K562 (cell line): Measurements from ENCODE around the gene AQP2. TPM values are rescaled to one million over a fixed set of nuclear protein-coding genes. Genes with fewer than 3 reads are reported as not detected.

Experiments
- ATAC-seq: fragments of 200-7000 bp; cut with Tn5 transposase; 3 replicates; pipeline ENCODE4 v1.9.1; 2020; ENCODE audit warnings: moderate library complexity
- BruUV-seq: library from RNA; stranded (reverse); fragments of 400-500 nt; replicated peaks from 2 replicates; lab custom pipeline; 2021; lab: Mats Ljungman, UMichigan
- CTCF ChIA-PET: fragments of 300-600 bp; formaldehyde crosslinking; extraction: SDS; loops from one replicate; lab custom pipeline; 2021; ENCODE audit warnings: low intra/inter-chr PET ratio; lab: Yijun Ruan, JAX
- POLR2A ChIA-PET: fragments of 300-600, 350-650 bp; sonication (Branson Sonifier 250); formaldehyde crosslinking; extraction: SDS; loops from one replicate; lab custom pipeline; 2021; ENCODE audit warnings: antibody characterized with exemption, inconsistent platforms; lab: Yijun Ruan, JAX
- DNase-seq, 4 experiments: peaks; one replicate each; pipeline versions ENCODE4 v3.0.0 to v3.0.0-alpha.2; 2011 to 2018; ENCODE audit warnings: low spot score in 3 of 4, mixed read lengths in 3 of 4; ENCODE audit errors: extremely low read depth in 1 of 4
- FAIRE-seq: peaks from 2 replicates; lab custom pipeline; 2011; peaks lifted over from hg19 to GRCh38; lab: Jason Lieb, UNC
- H2AFZ ChIP-seq: 2 replicates; pipeline ENCODE4 v1.6.0; 2011; ENCODE audit warnings: low read depth, low read length, control low read depth, inconsistent platforms
- H3K27ac ChIP-seq: fragments of 200-600 bp; 3 replicates; pipeline ENCODE4 v1.8.0; 2011; ENCODE audit warnings: low read depth, mild to moderate bottlenecking, control low read depth, inconsistent platforms, low read length, moderate library complexity, mixed read lengths; ENCODE audit errors: extremely low read depth
- H3K27me3 ChIP-seq, 2 experiments: fragments of 300-600 bp in 1 of 2; 2 replicates in 1 of 2; 3 replicates in 1 of 2; pipeline versions ENCODE4 v1.6.0 to v1.8.0; 2011; ENCODE audit warnings: inconsistent platforms in 2 of 2, low read length in 2 of 2, mild to moderate bottlenecking in 1 of 2, mixed read lengths in 1 of 2, moderate library complexity in 1 of 2; ENCODE audit not compliant: control insufficient read depth in 2 of 2, insufficient read depth in 2 of 2
- H3K36me3 ChIP-seq: fragments of 300-600 bp; 3 replicates; pipeline ENCODE4 v1.8.0; 2011; ENCODE audit warnings: mild to moderate bottlenecking, low read length, inconsistent platforms; ENCODE audit not compliant: control insufficient read depth, insufficient read depth
- H3K4me1 ChIP-seq, 2 experiments: fragments of 200-600 bp in 1 of 2; replicated peaks in 1 of 2; 2 replicates in 1 of 2; 3 replicates in 1 of 2; pipeline versions ENCODE4 v1.5.1 to v1.8.0; 2011; ENCODE audit warnings: inconsistent platforms in 2 of 2, low read length in 2 of 2, mild to moderate bottlenecking in 1 of 2, mixed read lengths in 1 of 2, moderate library complexity in 1 of 2; ENCODE audit not compliant: control insufficient read depth in 2 of 2, insufficient read depth in 2 of 2
- H3K4me2 ChIP-seq: 2 replicates; pipeline ENCODE4 v1.6.1; 2011; ENCODE audit warnings: low read length, control low read depth, inconsistent platforms, mixed read lengths; ENCODE audit not compliant: insufficient read depth
- H3K4me3 ChIP-seq: fragments of 200-600 bp; sonication (generic), shearing (Covaris generic); 2 replicates; pipeline ENCODE4 v1.5.1; 2016; ENCODE audit warnings: control low read depth, inconsistent platforms
- H3K79me2 ChIP-seq: fragments of 200-600 bp; 3 replicates; pipeline ENCODE4 v1.8.0; 2011; ENCODE audit warnings: low read length, inconsistent platforms; ENCODE audit not compliant: control insufficient read depth, insufficient read depth
- H3K9ac ChIP-seq, 2 experiments: 2 replicates each; pipeline versions ENCODE4 v1.6.0 to v1.6.1; 2011; ENCODE audit warnings: low read depth in 2 of 2, low read length in 2 of 2, control low read depth in 1 of 2, inconsistent platforms in 1 of 2, mild to moderate bottlenecking in 1 of 2, mixed read lengths in 1 of 2; ENCODE audit not compliant: insufficient read depth in 1 of 2
- H3K9me1 ChIP-seq: one replicate; pipeline ENCODE4 v1.6.0; 2011; ENCODE audit warnings: inconsistent platforms, mild to moderate bottlenecking, low read length, moderate library complexity; ENCODE audit not compliant: control insufficient read depth, insufficient read depth
- H3K9me3 ChIP-seq: replicated peaks from 2 replicates; pipeline ENCODE4 v1.5.1; 2011; ENCODE audit warnings: low read depth, low read length, inconsistent platforms; ENCODE audit not compliant: control insufficient read depth, insufficient read depth
- H4K20me1 ChIP-seq: replicated peaks from 2 replicates; pipeline ENCODE4 v1.6.1; 2011; ENCODE audit warnings: low read length, inconsistent platforms, mixed read lengths; ENCODE audit not compliant: control insufficient read depth, insufficient read depth
- HEY1 ChIP-seq: fragments of 250-450 bp; sonication (Bioruptor Pico); IDR thresholded peaks from 2 replicates; pipeline ENCODE4 v1.5.0; 2020; ENCODE audit warnings: mild to moderate bottlenecking, moderate library complexity, borderline replicate concordance
- WGBS: fragments of 100-300 bp; shearing (Covaris generic); methylation state at CpG from one replicate; pipeline ENCODE4 v1.1.6; 2016; ENCODE audit warnings: low coverage, mixed read lengths; ENCODE audit not compliant: insufficient coverage; ENCODE audit errors: missing lambda C conversion rate; 5-methylcytosine and 5-hydroxymethylcytosine counted together
- in situ Hi-C: fragments of 300-500 bp; cut with MboI; formaldehyde crosslinking; loops from 4 replicates; pipeline ENCODE4 v1.15.0; 2018; ENCODE audit warnings: inconsistent platforms, mixed read lengths
- intact Hi-C: fragments of 100-400 bp; cut with micrococcal nuclease; formaldehyde crosslinking; loops from 2 replicates; pipeline ENCODE4 v1.14.2; 2022
- polyA plus RNA-seq, 8 experiments: library from polyadenylated mRNA; depleted of rRNA in 4 of 8; stranded (reverse) in 5 of 8; unstranded in 3 of 8; fragments of >200 nt; fragmentation: Nextera tagmentation in 2 of 8; fragmentation: Illumina TruSeq in 1 of 8; extraction: Ambion mirVana in 2 of 8; extraction: Trizol in 1 of 8; gene quantifications; 2 replicates each; pipeline versions ENCODE4 v1.2.1 to v1.2.3, GENCODE V29; 2011 to 2014; ENCODE audit warnings: inconsistent platforms in 1 of 8, missing spikeins in 1 of 8
- total RNA-seq, 7 experiments: library from RNA; depleted of rRNA in 6 of 7; stranded (reverse); fragments of >200 nt in 6 of 7; fragmentation: Illumina TruSeq in 2 of 7; extraction: Trizol in 2 of 7; gene quantifications; 2 replicates each; pipeline versions ENCODE4 v1.2.1 to v1.2.3, GENCODE V29; 2011 to 2021; ENCODE audit warnings: low replicate concordance in 1 of 7
- TF ChIP-seq, protein P1 (sequence below), 2 experiments: fragments of 450-650 bp in 1 of 2; IDR thresholded peaks; 2 replicates each; pipeline ENCODE4 v1.6.1; 2011 to 2017; ENCODE audit warnings: low read depth in 2 of 2, antibody characterized with exemption in 1 of 2, borderline replicate concordance in 1 of 2, low read length in 1 of 2, mild to moderate bottlenecking in 1 of 2, mixed read lengths in 1 of 2; ENCODE audit not compliant: control insufficient read depth in 1 of 2
- TF ChIP-seq, protein P2 (sequence below), 2 experiments: IDR thresholded peaks; 2 replicates each; pipeline ENCODE4 v1.6.1; 2011; ENCODE audit warnings: borderline replicate concordance in 1 of 2, control low read depth in 1 of 2, low read depth in 1 of 2, low read length in 1 of 2, mild to moderate bottlenecking in 1 of 2, mixed read lengths in 1 of 2, moderate library complexity in 1 of 2; ENCODE audit not compliant: insufficient read depth in 1 of 2, insufficient read length in 1 of 2, poor library complexity in 1 of 2, severe bottlenecking in 1 of 2; ENCODE audit errors: extremely low read depth in 1 of 2
- TF ChIP-seq, protein P3 (sequence below), 3 experiments: fragments of 200-800 bp in 1 of 3; fragments of 250-450 bp in 1 of 3; fragments of 450-650 bp in 1 of 3; sonication (Bioruptor Pico) in 1 of 3; sonication (Bioruptor generic) in 1 of 3; formaldehyde crosslinking in 1 of 3; IDR thresholded peaks; 2 replicates each; pipeline versions ENCODE4 v1.6.1 to v1.8.0; 2016 to 2022; ENCODE audit warnings: mild to moderate bottlenecking in 2 of 3, missing genetic modification characterization in 2 of 3, missing compliant biosample characterization in 1 of 3, moderate library complexity in 1 of 3

AQP2 gene
- total and polyA plus RNA-seq, 9 of the 15 experiments (the other 6 are each of a cell fraction or from before 2014, with no cell fraction given): not detected

DNA sequence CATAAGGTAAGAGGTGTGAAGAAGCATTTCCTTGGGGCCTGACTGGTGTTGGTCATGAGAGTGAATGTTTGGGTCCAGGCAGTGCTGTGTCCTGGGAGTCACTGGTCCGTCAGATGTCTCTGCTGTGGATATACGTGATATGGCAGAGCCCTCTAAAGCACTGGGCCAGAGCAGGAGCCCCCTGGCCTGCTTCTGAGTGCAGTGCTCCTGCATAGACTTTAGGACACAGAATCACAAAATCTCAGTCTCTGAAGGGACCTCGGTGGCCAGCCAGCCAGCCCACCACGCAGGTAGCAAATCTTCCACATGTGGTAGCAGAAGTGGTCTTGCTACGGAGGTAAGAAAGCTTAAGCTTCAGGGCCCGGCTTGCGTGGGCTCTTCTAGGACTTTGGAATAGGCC lies 18.5 kb upstream of the AQP2 start (continued):
- TF ChIP-seq, protein P1, sequence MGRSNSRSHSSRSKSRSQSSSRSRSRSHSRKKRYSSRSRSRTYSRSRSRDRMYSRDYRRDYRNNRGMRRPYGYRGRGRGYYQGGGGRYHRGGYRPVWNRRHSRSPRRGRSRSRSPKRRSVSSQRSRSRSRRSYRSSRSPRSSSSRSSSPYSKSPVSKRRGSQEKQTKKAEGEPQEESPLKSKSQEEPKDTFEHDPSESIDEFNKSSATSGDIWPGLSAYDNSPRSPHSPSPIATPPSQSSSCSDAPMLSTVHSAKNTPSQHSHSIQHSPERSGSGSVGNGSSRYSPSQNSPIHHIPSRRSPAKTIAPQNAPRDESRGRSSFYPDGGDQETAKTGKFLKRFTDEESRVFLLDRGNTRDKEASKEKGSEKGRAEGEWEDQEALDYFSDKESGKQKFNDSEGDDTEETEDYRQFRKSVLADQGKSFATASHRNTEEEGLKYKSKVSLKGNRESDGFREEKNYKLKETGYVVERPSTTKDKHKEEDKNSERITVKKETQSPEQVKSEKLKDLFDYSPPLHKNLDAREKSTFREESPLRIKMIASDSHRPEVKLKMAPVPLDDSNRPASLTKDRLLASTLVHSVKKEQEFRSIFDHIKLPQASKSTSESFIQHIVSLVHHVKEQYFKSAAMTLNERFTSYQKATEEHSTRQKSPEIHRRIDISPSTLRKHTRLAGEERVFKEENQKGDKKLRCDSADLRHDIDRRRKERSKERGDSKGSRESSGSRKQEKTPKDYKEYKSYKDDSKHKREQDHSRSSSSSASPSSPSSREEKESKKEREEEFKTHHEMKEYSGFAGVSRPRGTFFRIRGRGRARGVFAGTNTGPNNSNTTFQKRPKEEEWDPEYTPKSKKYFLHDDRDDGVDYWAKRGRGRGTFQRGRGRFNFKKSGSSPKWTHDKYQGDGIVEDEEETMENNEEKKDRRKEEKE (IDR thresholded peaks at IDR 0.05; ENCODE audit: borderline replicate concordance in 1 of 2, control insufficient read depth in 1 of 2, low read depth in 2 of 2, low read length in 1 of 2): no peak

DNA sequence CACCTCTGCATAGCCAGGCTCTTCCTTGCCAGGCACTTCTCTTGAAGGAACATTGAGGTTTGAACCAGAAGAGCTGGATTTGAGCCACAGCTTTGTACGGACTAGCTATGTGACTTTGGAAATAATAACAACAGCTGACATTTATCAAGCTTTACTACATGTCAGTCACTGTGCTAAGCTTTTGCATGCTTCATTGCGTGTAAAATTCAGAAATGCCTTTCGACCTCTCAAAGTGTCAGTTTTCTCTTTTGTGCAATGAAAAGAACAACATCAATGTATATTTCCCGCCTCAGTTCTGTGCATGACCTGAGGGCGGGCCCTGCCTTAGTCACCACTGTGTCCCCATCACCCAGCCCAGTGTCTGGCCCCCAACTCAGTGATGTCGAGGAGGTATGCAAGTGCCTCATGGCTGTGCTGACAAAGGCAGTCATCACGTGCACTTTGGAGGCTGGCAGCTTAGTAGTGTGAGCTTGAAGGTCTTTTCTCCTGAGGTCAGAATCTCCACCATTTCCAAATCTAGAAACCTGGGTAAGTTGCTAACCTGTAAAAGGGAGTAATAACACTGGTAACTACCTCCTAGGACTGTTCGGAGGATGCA lies 17.9 kb upstream of the AQP2 start:
- Histone ChIP-seq H3K36me3 (no peaks in the 10 kb centered on the region), H3K9me1 (no peaks in the 10 kb centered on the region), H3K9ac (no peak overlapping the region; a peak in 1 of 4 replicates), H3K27ac (no peak overlapping the region)
- DNase-seq: no peak
- TF ChIP-seq, protein P2, sequence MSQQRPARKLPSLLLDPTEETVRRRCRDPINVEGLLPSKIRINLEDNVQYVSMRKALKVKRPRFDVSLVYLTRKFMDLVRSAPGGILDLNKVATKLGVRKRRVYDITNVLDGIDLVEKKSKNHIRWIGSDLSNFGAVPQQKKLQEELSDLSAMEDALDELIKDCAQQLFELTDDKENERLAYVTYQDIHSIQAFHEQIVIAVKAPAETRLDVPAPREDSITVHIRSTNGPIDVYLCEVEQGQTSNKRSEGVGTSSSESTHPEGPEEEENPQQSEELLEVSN (IDR thresholded peaks at IDR 0.05; ENCODE audit: borderline replicate concordance in 1 of 2, extremely low read depth in 1 of 2, insufficient read depth in 1 of 2, insufficient read length in 1 of 2, low read depth in 1 of 2, low read length in 1 of 2, poor library complexity in 1 of 2, severe bottlenecking in 1 of 2): peak in 1 of 2 experiments; percentile 23
- TF ChIP-seq HEY1 (CRISPR knock-in tag): no peak
- TF ChIP-seq, protein P3, sequence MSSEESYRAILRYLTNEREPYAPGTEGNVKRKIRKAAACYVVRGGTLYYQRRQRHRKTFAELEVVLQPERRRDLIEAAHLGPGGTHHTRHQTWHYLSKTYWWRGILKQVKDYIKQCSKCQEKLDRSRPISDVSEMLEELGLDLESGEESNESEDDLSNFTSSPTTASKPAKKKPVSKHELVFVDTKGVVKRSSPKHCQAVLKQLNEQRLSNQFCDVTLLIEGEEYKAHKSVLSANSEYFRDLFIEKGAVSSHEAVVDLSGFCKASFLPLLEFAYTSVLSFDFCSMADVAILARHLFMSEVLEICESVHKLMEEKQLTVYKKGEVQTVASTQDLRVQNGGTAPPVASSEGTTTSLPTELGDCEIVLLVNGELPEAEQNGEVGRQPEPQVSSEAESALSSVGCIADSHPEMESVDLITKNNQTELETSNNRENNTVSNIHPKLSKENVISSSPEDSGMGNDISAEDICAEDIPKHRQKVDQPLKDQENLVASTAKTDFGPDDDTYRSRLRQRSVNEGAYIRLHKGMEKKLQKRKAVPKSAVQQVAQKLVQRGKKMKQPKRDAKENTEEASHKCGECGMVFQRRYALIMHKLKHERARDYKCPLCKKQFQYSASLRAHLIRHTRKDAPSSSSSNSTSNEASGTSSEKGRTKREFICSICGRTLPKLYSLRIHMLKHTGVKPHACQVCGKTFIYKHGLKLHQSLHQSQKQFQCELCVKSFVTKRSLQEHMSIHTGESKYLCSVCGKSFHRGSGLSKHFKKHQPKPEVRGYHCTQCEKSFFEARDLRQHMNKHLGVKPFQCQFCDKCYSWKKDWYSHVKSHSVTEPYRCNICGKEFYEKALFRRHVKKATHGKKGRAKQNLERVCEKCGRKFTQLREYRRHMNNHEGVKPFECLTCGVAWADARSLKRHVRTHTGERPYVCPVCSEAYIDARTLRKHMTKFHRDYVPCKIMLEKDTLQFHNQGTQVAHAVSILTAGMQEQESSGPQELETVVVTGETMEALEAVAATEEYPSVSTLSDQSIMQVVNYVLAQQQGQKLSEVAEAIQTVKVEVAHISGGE (CRISPR knock-in tag; IDR thresholded peaks at IDR 0.05): no peak
- TF ChIP-seq, all 486 proteins: peak for 1
- FAIRE-seq (no peak), ATAC-seq (no peak)
- H3K9me3 ChIP-seq: no peaks in the 10 kb centered on the region
- intact Hi-C loops (no loop called here), in situ Hi-C loops (no loop called here)
- no peak overlapping the region for H3K4me2 ChIP-seq
- CTCF ChIA-PET: no interaction called here
- POLR2A ChIA-PET: interaction anchor here (0.5 to 3.4 kb wide), 3 partner anchors 10 to 114 kb away, joined by 3 to 12 read pairs (median 3); no protein-coding TSS in a partner anchor
- WGBS: 37% methylated on average over 8 of the region's 8 CpGs
- H3K27me3 ChIP-seq: peaks cover 6 to 12% of the 10 kb centered on the region in 2 experiments; a peak in 2 of 5 replicates
- H2AFZ ChIP-seq: no peak overlapping the region
- H4K20me1 ChIP-seq: no peaks in the 10 kb centered on the region
- H3K79me2 ChIP-seq: no peaks in the 10 kb centered on the region
- no TSS peak for BruUV-seq
- no peaks in the 10 kb centered on the region; a peak in 1 of 5 replicates for H3K4me1 ChIP-seq
- no peak overlapping the region for H3K4me3 ChIP-seq
